Activated naive CD4-positive, alpha-beta T cell treated with Interleukin-2 at 50 U/mL for 16 hours (primary cell): ENCODE data around the gene GUK1.

Experiments used
- DNase-seq: peaks from one replicate; pipeline ENCODE4 v3.0.0-alpha.2; 2020

Gene GUK1

DNA sequence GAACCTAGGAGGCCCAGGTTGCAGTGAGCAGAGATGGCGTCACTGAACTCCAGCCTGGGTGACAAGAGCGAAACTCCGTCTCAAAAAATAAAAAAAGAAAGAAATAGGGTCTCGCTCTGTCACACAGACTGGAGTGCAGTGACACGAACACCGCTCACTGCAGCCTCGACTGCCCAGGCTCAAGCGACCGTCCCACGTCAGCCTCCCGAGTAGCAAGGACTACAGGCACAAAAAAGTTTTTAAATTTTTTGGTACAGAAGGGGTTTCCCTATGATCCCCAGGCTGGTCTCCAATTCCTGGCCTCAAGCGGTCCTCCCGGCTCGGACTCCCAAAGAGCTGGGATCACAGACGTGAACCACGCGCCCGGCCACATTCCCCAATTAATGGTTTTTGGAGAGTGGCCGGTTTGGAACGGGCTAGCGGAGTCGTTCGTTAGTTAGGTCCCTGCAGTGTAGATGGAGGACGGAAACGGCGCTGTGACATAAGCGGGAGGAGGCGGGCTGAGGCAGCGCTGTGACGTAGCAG, 611 bp upstream of the GUK1 start:
- DNase-seq = no peak

- peak; percentile 15 for DNase-seq
Observed at GRCh38 chr1:228140724-228141225, 696 bp downstream of the GUK1 start.

GRCh38 chr1:228141226-228142044, 1.4 kb downstream of the GUK1 start:
- DNase-seq = peak; percentile 16

DNA sequence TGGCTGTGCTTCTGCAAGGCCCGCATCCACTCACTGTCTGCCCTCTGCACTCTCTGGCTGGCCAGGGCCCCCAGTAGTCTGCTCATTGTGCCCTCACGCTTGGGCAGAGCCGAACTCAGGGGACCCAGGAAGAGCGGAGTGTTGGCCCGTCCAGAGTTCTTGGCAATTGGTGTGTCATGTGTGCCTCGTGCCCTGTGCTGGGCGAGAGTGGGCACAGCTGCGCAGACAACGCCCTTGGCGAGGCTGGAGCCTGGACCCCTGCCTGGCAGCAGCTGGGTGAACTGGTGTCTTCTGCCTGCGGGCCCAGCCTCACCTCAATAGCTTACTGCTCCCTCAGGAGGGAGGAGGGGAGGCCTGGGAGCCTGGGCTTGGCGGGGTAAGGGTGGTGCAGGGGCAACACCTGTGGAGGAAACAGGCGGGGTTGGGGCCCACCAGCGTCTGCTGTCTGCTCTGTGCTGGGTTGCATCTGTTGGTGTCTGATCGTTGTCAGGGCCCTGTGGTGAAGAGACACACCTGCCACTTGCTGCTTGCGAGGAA, 2.1 kb downstream of the GUK1 start:
- no peak for DNase-seq

- DNase-seq = no peak
Observed at GRCh38 chr1:228142701-228143136, 2.6 kb downstream of the GUK1 start.

DNA sequence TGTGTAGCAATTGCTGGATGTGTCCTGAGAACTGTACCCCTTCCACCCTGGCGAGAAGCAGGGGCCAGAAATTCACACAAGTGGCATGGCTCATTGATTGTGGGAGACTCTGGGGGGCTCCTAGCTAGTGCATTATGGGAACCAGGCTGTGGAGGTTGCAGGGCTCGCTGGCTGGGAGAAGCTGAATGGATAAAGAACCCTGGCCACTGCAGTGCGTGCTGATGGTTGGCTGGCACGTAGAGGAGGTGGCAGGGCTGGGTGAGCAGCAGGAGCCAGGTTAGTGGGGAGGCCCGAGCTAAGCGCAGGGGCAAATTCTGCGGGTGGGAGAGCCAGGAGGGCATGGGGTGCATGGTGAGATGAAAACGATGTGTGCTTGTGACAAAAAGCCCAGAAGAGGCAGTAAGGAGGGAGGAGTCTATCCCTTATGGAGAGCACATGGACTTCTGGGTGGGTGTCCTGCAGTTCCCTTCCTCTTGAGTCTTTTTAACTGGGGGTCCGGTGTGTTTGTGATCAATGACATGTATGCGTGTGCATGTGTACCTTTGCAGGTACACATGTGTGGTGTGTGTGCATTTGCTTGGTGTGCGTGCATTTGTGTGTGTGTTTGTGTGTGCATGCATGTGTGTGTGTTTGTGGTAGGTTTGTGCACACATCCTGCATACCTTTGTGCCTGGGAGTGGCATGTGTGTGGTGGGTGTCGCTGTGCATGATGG, 3.6 kb downstream of the GUK1 start:
- DNase-seq = no peak

GRCh38 chr1:228144193-228144992, 4.3 kb downstream of the GUK1 start:
- DNase-seq = no peak

DNA sequence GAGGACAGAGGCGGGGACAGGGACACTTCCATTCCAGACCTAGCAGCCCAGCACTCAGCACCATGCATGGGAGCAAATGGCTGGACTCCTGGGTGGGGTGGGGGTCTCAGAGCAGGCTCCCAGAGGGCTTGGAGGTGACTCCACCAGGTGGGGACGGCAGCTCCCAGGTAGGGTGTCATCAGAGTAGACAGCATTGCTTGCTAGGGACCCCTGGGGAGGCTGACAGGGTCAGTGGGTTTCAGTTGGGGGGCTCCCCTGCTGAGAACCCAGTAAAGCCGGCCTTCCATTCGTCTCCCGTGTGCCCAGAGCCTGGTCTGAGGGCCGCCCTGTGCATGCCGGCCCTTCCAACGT, 4.9 kb downstream of the GUK1 start:
- DNase-seq = no peak

- DNase-seq = no peak
Observed at GRCh38 chr1:228145463-228146416, 5.7 kb downstream of the GUK1 start.

GRCh38 chr1:228146417-228147150, 6.5 kb downstream of the GUK1 start:
- no peak for DNase-seq

- DNase-seq = no peak
Observed at GRCh38 chr1:228147151-228147693, 7.1 kb downstream of the GUK1 start.

DNA sequence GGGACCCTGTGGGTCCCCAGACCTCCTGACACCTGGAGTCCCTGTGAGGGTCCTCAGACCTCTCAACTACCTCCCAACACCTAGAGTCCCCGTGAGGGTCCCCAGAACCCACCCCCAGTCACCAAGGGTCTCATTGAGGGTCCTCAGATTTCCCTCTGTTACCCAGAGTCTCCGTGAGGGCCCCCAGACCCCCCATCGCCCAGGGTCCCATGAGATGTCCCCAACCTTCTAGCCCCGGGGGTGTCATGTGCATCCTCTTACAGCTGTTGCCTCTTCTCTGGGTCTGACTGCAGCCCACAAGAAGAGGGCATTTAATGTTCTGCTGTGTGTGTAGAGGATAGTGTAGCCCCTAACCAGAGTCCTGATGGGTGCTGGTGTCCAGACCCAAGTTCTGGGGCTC, 7.7 kb downstream of the GUK1 start:
- no peak for DNase-seq

- no peak for DNase-seq
Observed at GRCh38 chr1:228148196-228148861, 8.2 kb downstream of the GUK1 start.

DNA sequence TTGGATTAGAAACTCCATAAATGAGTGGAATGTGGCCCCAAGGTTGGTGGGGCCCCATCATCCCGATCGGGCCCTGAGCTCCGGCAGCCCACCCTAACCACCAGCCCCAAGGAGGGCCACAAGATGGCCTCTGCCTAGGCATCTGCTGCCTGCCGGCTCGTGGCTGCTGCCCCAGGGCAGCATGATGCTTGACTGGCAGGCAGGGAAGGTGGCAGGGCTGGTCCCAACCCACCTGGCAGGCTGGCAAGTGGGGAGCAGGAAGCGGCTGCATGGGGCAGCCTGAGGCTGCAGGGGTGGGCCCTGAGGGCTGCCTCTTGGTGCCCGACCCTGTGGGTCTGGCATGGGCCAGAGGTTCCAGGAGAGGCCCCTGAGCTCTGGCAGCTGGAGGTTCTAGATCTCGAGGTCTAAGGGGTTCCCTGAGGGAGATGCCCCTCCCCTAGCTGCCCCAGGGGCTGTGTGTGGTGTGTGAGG, 8.9 kb downstream of the GUK1 start:
- DNase-seq = no peak

GRCh38 chr1:228149406-228150119, 9.5 kb downstream of the GUK1 start, which contains the start of gene GJC2:
TSS of gene GJC2 (plus strand) at chr1:228149930. CDS start at chr1:228157759, 7,829 bp downstream.
- no peak for DNase-seq

DNA sequence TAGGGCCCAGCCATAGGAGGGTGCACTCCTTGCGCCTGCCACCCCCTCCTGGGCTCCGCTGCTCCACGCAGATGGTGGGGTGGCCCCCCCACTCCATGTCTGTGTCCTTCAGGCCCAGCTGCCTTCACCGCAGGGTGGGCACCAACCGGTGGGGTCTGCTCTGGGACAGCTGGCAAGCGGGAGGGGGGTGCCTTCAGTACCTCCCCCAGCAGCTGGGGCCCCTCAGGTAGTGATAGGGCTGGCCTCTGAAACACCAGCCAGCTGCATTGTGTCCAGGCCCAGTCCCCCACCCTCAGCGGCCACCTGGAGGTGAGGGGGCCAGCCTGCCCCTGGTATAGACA, 10.0 kb downstream of the GUK1 start:
- DNase-seq = no peak

DNA sequence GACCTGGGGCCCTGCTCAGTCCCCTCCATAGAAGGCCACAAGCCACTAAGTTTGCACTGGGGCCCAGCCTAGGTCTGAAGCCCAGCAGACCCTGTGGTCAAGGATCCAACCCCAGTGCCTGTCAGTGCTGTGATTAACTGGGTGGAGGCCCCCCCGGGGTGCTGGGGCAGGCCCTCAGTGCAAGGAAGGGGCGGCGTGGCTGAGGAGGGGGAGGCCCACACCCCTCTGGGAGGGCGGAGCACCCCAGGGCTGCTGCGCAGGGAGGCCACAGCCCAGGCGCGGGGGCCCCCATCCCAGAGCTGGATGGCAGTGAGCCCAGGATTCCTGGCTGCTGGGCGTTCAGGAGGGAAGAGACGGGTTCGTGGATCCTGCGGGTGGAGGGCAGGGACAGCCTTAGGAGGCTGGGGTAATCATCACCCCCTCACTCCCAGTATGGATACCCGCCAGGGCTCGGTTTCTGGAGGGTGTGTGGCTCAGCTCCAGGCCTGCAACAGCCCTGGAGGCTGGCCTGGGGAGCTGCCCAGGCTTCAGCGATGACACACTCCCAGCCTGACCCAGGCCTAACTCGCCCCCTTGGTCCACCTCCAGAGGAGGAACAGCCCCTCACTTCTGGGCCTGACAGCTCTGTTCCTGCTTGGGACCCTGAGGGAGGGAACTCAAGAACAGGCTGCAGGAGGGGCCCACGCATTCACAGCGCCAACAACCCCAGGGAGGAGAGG, 10.5 kb downstream of the GUK1 start:
- no peak for DNase-seq

DNA sequence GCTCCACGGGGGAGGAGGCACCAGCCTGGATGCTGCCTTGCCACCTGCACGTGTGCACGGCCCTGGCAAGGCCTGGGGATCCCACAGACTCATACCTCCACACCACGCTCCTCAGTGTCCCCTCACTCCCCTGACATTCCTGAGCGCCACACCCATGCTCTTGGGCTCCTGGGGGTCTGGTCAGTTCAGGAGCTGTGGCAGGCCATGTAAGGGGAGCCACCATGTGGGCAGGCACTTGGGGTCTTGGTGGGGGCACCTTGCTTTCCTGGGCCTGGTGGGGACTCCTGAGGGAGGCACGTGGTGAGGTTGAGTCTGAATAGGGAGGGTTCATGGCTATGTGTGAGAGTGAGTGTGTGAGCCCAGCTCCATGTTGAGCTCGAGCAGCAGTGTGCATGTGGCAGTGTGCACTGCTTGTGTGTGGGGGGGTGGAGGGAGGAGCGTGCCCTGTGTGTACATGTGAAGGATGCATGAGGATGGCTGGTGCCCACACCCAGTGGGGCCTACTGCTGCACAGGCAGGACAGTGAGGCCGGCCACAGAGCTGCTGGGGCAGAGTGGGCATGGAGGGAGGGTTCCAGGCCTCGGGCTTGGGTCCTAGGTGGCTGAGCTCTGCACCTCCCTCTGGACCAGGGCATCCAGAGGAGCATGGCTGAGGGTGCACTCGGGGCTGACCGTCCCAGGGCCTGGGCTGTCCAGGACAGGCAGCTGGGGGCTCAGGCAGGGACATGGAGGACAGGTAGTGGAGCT, 11.3 kb downstream of the GUK1 start:
- DNase-seq = no peak
